ENCODE results near the gene CADPS2. TPM values are rescaled to one million over a fixed set of nuclear protein-coding genes. Genes with fewer than 3 reads are reported as not detected.

CADPS2 gene
- total RNA-seq, 4 donors from 2014 or later = 8.7 to 27.9 (median 16.7) TPM

DNA sequence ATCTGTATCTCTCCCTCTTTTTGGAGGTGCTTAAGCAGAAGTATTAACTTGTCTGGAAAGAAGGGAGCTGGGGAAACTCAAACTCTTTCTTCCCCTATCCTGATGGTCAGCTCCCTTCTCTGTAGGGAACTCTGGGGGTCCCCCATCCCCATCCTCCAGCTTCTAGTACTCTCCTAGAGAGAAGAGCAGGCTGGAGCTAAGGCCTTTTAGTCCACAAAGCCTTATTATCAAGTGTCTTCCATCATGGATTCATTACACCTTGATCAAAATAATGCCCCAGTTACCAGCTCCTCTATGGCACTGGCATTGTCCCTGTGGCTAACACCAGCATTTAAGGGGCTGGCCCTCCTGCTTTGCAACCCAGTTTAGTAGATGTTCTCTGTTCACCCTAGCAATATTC is 35.7 kb downstream of the CADPS2 start:
- TF ChIP-seq CTCF (IDR thresholded peaks at IDR 0.05; ENCODE audit: low read depth) = no peak

- no peak for TF ChIP-seq CTCF (IDR thresholded peaks at IDR 0.05; ENCODE audit: low read depth)
Observed at GRCh38 chr7:122849957-122850328, 36.3 kb downstream of the CADPS2 start.

DNA sequence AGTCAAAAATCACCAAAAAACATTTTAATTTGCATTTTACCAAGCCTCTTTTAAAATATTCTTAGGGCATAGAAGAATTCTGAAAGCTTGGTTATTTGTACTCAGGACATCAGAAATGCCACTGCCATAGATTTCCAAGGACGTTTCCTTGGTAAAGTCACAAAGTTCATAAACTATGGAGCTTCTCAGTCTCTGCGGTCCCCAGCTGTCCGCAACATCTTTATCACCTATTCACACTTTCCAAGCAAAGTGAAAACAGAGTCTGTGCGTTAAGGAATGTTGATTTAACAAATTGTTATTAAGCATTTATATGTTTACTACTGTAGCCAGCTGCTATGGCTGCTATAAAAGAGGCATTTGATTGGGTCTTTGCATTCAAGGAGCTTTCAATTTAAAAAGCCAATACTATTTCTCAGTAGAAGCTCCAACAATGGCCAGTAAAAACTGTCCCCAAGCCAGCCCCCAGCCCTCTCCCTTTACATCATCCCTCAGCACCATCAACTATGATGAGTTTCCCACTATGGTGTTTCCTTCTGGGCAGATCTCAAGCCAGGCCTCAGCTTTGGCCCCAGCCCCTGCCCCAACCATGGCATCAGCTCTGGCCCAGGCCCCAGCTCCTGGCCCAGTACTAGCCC is 36.8 kb downstream of the CADPS2 start:
- TF ChIP-seq CTCF (IDR thresholded peaks at IDR 0.05; ENCODE audit: low read depth) = no peak

GRCh38 chr7:122847871-122848473 is 38.3 kb downstream of the CADPS2 start:
- no peak for TF ChIP-seq CTCF (IDR thresholded peaks at IDR 0.05; ENCODE audit: low read depth)

DNA sequence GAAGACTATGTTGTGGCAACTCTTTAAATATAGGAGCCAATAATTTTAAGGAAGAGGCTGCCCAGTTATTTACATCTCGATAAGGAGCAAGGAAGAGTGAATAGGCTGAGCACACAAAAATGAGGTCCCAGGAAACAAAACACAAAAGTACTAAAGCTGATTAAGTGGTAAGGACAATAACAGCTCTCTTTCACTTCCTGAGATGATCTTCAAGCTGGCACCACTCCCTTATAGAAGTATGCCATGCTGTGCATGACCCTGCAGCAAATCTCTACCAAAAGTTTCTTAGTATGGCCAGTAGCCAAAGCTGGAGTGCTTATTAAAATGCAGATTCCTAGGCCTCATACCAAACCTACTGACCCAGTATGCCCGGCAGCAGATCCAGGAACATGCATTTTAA is 39.7 kb downstream of the CADPS2 start:
- no peak for TF ChIP-seq CTCF (IDR thresholded peaks at IDR 0.05; ENCODE audit: low read depth)

DNA sequence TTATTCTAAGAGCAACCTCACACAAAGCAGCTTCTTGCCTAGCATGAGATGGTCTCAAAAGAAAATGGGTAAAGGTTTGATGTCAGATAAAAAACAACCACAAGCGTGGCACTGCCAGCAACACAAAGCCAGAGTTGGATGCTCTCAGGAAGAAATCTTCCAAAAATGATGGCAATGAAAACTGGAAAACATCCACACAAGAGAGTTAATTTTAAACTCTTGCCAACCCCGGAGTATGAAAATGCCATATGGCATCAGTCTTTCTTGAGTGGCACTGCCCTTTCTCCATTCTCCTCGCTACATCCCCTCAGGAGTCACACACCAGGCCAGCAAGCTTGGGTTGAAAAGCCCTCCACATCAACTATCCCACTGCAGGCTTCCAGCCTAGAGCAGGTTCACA is 41.0 kb downstream of the CADPS2 start:
- no peak for TF ChIP-seq CTCF (IDR thresholded peaks at IDR 0.05; ENCODE audit: low read depth)

DNA sequence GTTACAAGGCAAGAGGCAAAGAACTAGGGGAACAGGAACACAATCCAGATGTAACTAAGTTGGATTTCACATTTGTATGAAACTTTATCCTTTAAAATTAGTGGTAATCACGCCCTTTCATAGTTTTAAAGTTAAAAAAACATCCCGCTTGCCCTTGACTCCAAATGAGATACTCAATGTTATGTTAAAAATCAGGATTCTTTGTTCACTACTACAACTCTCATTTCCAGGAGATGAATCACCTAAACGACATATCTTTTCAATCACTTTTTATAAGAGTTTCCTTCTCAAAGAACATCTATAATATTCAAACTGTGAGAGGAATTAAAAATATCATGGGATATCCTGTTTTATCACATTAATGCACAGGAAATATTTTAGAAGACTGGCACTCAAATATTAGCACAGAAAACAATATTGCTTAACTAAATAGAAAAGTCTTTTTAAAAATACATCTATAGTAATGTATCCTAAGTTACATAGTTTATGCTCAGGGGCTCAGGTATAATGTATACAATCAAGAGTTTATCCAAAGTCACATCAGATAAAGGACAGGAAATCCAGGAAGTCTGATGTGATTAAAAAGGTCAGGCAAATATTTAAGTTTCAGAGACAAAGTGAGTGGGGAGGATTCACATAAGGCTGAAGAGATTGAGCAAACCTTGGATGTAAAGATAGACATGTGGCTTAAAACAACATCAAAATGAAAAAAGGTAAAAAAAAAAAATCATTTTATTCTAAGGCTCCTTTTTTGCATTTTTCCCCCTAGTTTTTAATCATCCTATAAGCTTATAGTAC is 41.9 kb downstream of the CADPS2 start:
- no peak for TF ChIP-seq CTCF (IDR thresholded peaks at IDR 0.05; ENCODE audit: low read depth)

Measured in subcutaneous adipose tissue (tissue), 4 donors.